Measurements from ENCODE around the gene NEK5.

The NEK5 gene

GRCh38 chr13:51997641-51998330, 131.1 kb downstream of the NEK5 start:
- TF ChIP-seq, protein P1, sequence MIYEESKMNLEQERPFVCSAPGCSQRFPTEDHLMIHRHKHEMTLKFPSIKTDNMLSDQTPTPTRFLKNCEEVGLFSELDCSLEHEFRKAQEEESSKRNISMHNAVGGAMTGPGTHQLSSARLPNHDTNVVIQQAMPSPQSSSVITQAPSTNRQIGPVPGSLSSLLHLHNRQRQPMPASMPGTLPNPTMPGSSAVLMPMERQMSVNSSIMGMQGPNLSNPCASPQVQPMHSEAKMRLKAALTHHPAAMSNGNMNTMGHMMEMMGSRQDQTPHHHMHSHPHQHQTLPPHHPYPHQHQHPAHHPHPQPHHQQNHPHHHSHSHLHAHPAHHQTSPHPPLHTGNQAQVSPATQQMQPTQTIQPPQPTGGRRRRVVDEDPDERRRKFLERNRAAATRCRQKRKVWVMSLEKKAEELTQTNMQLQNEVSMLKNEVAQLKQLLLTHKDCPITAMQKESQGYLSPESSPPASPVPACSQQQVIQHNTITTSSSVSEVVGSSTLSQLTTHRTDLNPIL (CRISPR knock-in tag; IDR thresholded peaks at IDR 0.05; ENCODE audit: low read depth) = no peak
- TF ChIP-seq ZFP3 (CRISPR knock-in tag; IDR thresholded peaks at IDR 0.05) (no peak), ESRRG (CRISPR knock-in tag; IDR thresholded peaks at IDR 0.05) (no peak), ZNF565 (CRISPR knock-in tag; conservative IDR thresholded peaks at IDR 0.05; ENCODE audit: low read depth) (no peak), ISL1 (CRISPR knock-in tag; IDR thresholded peaks at IDR 0.05) (no peak)
- TF ChIP-seq, protein P2, sequence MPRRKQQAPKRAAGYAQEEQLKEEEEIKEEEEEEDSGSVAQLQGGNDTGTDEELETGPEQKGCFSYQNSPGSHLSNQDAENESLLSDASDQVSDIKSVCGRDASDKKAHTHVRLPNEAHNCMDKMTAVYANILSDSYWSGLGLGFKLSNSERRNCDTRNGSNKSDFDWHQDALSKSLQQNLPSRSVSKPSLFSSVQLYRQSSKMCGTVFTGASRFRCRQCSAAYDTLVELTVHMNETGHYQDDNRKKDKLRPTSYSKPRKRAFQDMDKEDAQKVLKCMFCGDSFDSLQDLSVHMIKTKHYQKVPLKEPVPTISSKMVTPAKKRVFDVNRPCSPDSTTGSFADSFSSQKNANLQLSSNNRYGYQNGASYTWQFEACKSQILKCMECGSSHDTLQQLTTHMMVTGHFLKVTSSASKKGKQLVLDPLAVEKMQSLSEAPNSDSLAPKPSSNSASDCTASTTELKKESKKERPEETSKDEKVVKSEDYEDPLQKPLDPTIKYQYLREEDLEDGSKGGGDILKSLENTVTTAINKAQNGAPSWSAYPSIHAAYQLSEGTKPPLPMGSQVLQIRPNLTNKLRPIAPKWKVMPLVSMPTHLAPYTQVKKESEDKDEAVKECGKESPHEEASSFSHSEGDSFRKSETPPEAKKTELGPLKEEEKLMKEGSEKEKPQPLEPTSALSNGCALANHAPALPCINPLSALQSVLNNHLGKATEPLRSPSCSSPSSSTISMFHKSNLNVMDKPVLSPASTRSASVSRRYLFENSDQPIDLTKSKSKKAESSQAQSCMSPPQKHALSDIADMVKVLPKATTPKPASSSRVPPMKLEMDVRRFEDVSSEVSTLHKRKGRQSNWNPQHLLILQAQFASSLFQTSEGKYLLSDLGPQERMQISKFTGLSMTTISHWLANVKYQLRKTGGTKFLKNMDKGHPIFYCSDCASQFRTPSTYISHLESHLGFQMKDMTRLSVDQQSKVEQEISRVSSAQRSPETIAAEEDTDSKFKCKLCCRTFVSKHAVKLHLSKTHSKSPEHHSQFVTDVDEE (CRISPR knock-in tag; IDR thresholded peaks at IDR 0.05) = no peak
- TF ChIP-seq, protein P3, sequence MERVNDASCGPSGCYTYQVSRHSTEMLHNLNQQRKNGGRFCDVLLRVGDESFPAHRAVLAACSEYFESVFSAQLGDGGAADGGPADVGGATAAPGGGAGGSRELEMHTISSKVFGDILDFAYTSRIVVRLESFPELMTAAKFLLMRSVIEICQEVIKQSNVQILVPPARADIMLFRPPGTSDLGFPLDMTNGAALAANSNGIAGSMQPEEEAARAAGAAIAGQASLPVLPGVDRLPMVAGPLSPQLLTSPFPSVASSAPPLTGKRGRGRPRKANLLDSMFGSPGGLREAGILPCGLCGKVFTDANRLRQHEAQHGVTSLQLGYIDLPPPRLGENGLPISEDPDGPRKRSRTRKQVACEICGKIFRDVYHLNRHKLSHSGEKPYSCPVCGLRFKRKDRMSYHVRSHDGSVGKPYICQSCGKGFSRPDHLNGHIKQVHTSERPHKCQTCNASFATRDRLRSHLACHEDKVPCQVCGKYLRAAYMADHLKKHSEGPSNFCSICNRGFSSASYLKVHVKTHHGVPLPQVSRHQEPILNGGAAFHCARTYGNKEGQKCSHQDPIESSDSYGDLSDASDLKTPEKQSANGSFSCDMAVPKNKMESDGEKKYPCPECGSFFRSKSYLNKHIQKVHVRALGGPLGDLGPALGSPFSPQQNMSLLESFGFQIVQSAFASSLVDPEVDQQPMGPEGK (CRISPR knock-in tag; IDR thresholded peaks at IDR 0.05; ENCODE audit: borderline replicate concordance) = no peak
- ATAC-seq = no peak

GRCh38 chr13:51997186-51997585, 131.7 kb downstream of the NEK5 start:
- no peak for TF ChIP-seq SNAI2 (CRISPR knock-in tag; IDR thresholded peaks at IDR 0.05)
- no peak for TF ChIP-seq PPARA (CRISPR knock-in tag; IDR thresholded peaks at IDR 0.05; ENCODE audit: borderline replicate concordance)
- TF ChIP-seq ESRRG (CRISPR knock-in tag; IDR thresholded peaks at IDR 0.05) = no peak
- TF ChIP-seq, protein P1 (CRISPR knock-in tag; IDR thresholded peaks at IDR 0.05; ENCODE audit: low read depth) = no peak
- no peak for TF ChIP-seq TCF4 (CRISPR knock-in tag; IDR thresholded peaks at IDR 0.05; ENCODE audit: borderline replicate concordance)
- TF ChIP-seq ZNF565 (CRISPR knock-in tag; conservative IDR thresholded peaks at IDR 0.05; ENCODE audit: low read depth) = no peak
- TF ChIP-seq ISL1 (CRISPR knock-in tag; IDR thresholded peaks at IDR 0.05) = no peak
- TF ChIP-seq, protein P4, sequence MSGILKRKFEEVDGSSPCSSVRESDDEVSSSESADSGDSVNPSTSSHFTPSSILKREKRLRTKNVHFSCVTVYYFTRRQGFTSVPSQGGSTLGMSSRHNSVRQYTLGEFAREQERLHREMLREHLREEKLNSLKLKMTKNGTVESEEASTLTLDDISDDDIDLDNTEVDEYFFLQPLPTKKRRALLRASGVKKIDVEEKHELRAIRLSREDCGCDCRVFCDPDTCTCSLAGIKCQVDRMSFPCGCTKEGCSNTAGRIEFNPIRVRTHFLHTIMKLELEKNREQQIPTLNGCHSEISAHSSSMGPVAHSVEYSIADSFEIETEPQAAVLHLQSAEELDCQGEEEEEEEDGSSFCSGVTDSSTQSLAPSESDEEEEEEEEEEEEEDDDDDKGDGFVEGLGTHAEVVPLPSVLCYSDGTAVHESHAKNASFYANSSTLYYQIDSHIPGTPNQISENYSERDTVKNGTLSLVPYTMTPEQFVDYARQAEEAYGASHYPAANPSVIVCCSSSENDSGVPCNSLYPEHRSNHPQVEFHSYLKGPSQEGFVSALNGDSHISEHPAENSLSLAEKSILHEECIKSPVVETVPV (CRISPR knock-in tag; IDR thresholded peaks at IDR 0.05) = no peak
- no peak for TF ChIP-seq CSDC2 (CRISPR knock-in tag; IDR thresholded peaks at IDR 0.05)
- no peak for ATAC-seq

- TF ChIP-seq ARNTL (CRISPR knock-in tag; IDR thresholded peaks at IDR 0.05; ENCODE audit: borderline replicate concordance, low read depth) (no peak), ISL1 (CRISPR knock-in tag; IDR thresholded peaks at IDR 0.05) (no peak), ZFP3 (CRISPR knock-in tag; IDR thresholded peaks at IDR 0.05) (no peak), CSDC2 (CRISPR knock-in tag; IDR thresholded peaks at IDR 0.05) (no peak), TCF4 (CRISPR knock-in tag; IDR thresholded peaks at IDR 0.05; ENCODE audit: borderline replicate concordance) (no peak), ZFP30 (CRISPR knock-in tag; IDR thresholded peaks at IDR 0.05) (no peak), SNAI2 (CRISPR knock-in tag; IDR thresholded peaks at IDR 0.05) (no peak), ESRRG (CRISPR knock-in tag; IDR thresholded peaks at IDR 0.05) (no peak), ZC3H10 (CRISPR knock-in tag; IDR thresholded peaks at IDR 0.05) (no peak), RARB (CRISPR knock-in tag; IDR thresholded peaks at IDR 0.05) (no peak), TOX (CRISPR knock-in tag; IDR thresholded peaks at IDR 0.05; ENCODE audit: borderline replicate concordance) (no peak), OSR1 (CRISPR knock-in tag; IDR thresholded peaks at IDR 0.05) (no peak), ZNF70 (CRISPR knock-in tag; IDR thresholded peaks at IDR 0.05) (no peak), PPARA (CRISPR knock-in tag; IDR thresholded peaks at IDR 0.05; ENCODE audit: borderline replicate concordance) (no peak)
- TF ChIP-seq, protein P1 (CRISPR knock-in tag; IDR thresholded peaks at IDR 0.05; ENCODE audit: low read depth) = no peak
- TF ChIP-seq, protein P5, sequence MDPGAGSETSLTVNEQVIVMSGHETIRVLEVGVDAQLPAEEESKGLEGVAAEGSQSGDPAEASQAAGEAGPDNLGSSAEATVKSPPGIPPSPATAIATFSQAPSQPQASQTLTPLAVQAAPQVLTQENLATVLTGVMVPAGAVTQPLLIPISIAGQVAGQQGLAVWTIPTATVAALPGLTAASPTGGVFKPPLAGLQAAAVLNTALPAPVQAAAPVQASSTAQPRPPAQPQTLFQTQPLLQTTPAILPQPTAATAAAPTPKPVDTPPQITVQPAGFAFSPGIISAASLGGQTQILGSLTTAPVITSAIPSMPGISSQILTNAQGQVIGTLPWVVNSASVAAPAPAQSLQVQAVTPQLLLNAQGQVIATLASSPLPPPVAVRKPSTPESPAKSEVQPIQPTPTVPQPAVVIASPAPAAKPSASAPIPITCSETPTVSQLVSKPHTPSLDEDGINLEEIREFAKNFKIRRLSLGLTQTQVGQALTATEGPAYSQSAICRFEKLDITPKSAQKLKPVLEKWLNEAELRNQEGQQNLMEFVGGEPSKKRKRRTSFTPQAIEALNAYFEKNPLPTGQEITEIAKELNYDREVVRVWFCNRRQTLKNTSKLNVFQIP (CRISPR knock-in tag; IDR thresholded peaks at IDR 0.05; ENCODE audit: borderline replicate concordance, low read depth) = no peak
- TF ChIP-seq, protein P4 (CRISPR knock-in tag; IDR thresholded peaks at IDR 0.05) = no peak
- no peak for ATAC-seq
Measured at GRCh38 chr13:51996641-51997040, 132.2 kb downstream of the NEK5 start.

Measured in SK-N-SH treated with all-trans-retinoic acid at 6 μM for 48 hours (cell line).